Gastroesophageal sphincter (tissue), 3 donors: ENCODE results near the gene PNPLA1.

ENCODE experiments used
- POLR2A ChIP-seq, 2 donors: fragments of 450-650 bp; IDR thresholded peaks; one replicate each; pipeline ENCODE4 v1.6.1; 2017; ENCODE audit warnings: antibody characterized with exemption in 2 of 2, mild to moderate bottlenecking in 2 of 2, moderate library complexity in 1 of 2
- POLR2AphosphoS5 ChIP-seq: sonication (generic); formaldehyde crosslinking; IDR thresholded peaks from one replicate; pipeline ENCODE4 v1.6.1; 2017; ENCODE audit warnings: antibody characterized with exemption
- TF ChIP-seq, protein P1 (sequence below), 4 experiments: fragments of 200-600 bp in 2 of 4; fragments of 450-650 bp in 2 of 4; sonication (generic) in 1 of 4; IDR thresholded peaks; one replicate each; pipeline ENCODE4 v1.5.1; 2017 to 2019; ENCODE audit warnings: antibody characterized with exemption in 4 of 4, mild to moderate bottlenecking in 2 of 4, moderate library complexity in 2 of 4

DNA sequence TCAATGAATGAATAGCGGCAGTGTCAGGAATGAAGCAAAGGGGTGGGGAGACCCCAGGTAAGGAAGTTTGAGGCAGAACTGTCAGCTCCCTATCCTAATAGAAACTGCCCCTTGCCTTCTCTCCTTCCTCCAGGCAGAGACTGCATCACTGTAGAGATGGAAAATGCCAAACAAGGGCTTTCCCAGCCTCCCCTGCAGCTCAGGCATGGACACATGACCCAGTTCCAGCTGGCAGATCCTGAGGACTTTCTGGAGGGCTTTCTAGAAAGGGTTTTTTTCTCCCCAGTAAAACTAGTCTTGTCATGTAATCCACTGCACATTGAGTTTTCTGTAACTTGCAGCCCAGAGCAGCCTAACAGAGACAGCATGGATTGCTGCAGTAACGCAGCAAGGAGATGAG, 17.9 kb upstream of the PNPLA1 start:
- TF ChIP-seq POLR2A (IDR thresholded peaks at IDR 0.05) (no peak), POLR2AphosphoS5 (no peak)
- TF ChIP-seq, protein P1, sequence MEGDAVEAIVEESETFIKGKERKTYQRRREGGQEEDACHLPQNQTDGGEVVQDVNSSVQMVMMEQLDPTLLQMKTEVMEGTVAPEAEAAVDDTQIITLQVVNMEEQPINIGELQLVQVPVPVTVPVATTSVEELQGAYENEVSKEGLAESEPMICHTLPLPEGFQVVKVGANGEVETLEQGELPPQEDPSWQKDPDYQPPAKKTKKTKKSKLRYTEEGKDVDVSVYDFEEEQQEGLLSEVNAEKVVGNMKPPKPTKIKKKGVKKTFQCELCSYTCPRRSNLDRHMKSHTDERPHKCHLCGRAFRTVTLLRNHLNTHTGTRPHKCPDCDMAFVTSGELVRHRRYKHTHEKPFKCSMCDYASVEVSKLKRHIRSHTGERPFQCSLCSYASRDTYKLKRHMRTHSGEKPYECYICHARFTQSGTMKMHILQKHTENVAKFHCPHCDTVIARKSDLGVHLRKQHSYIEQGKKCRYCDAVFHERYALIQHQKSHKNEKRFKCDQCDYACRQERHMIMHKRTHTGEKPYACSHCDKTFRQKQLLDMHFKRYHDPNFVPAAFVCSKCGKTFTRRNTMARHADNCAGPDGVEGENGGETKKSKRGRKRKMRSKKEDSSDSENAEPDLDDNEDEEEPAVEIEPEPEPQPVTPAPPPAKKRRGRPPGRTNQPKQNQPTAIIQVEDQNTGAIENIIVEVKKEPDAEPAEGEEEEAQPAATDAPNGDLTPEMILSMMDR (IDR thresholded peaks at IDR 0.05) = no peak
